ENCODE data around the gene ATRN.

Gene ATRN

DNA sequence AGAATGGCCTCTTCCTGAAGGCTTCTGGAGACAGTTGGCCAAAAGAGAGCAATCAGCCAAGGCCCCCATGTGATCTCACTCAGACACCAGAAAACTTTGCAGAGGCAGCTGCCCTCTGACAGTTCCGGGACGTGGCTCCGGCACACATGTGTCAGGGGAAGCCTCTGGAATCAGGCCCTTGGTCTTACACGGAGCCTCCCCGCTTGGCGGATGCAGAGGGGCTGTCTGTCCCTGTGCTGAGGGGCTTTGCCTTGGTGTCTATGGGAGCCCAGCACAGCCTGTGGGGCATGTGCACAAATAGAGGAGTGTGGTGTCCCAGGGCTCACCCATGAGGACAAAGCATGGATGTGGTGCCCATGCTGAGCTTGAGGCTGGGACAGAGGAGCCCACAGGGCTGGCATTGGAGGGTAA lies 227.8 kb downstream of the ATRN start:
- no peak overlapping the region for H3K4me3 ChIP-seq (ENCODE audit: low read depth, low read length)
- H3K9me3 ChIP-seq (ENCODE audit: control insufficient read depth, insufficient read depth, low read depth, low read length) = no peaks in the 10 kb centered on the region
- H3K27ac ChIP-seq (ENCODE audit: extremely low read depth, low read depth, low read length) = no peak overlapping the region
- TF ChIP-seq MZF1 (tag by site-specific recombination; IDR thresholded peaks at IDR 0.05; ENCODE audit: borderline replicate concordance) (no peak), YY2 (tag by site-specific recombination; IDR thresholded peaks at IDR 0.05) (no peak), ZNF777 (tag by site-specific recombination; IDR thresholded peaks at IDR 0.05; ENCODE audit: borderline replicate concordance) (no peak), ZNF433 (tag by site-specific recombination; IDR thresholded peaks at IDR 0.05; ENCODE audit: low read depth) (no peak), ZSCAN23 (tag by site-specific recombination; IDR thresholded peaks at IDR 0.05) (no peak), ZNF157 (tag by site-specific recombination; IDR thresholded peaks at IDR 0.05) (no peak), KLF1 (tag by site-specific recombination; IDR thresholded peaks at IDR 0.05) (no peak), IKZF3 (tag by site-specific recombination; IDR thresholded peaks at IDR 0.05) (no peak), ZNF529 (tag by site-specific recombination; IDR thresholded peaks at IDR 0.05; ENCODE audit: insufficient replicate concordance) (no peak), SP3 (tag by site-specific recombination; IDR thresholded peaks at IDR 0.05) (no peak), ZFP69B (tag by site-specific recombination; IDR thresholded peaks at IDR 0.05) (no peak), ZNF37A (tag by site-specific recombination; IDR thresholded peaks at IDR 0.05) (no peak), ZNF391 (tag by site-specific recombination; IDR thresholded peaks at IDR 0.05; ENCODE audit: borderline replicate concordance, low read depth) (no peak), ZNF621 (tag by site-specific recombination; IDR thresholded peaks at IDR 0.05) (no peak), ZNF626 (tag by site-specific recombination; IDR thresholded peaks at IDR 0.05) (no peak)
- TF ChIP-seq, protein P1, sequence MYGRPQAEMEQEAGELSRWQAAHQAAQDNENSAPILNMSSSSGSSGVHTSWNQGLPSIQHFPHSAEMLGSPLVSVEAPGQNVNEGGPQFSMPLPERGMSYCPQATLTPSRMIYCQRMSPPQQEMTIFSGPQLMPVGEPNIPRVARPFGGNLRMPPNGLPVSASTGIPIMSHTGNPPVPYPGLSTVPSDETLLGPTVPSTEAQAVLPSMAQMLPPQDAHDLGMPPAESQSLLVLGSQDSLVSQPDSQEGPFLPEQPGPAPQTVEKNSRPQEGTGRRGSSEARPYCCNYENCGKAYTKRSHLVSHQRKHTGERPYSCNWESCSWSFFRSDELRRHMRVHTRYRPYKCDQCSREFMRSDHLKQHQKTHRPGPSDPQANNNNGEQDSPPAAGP (tag by site-specific recombination; IDR thresholded peaks at IDR 0.05) = no peak
- TF ChIP-seq, protein P2, sequence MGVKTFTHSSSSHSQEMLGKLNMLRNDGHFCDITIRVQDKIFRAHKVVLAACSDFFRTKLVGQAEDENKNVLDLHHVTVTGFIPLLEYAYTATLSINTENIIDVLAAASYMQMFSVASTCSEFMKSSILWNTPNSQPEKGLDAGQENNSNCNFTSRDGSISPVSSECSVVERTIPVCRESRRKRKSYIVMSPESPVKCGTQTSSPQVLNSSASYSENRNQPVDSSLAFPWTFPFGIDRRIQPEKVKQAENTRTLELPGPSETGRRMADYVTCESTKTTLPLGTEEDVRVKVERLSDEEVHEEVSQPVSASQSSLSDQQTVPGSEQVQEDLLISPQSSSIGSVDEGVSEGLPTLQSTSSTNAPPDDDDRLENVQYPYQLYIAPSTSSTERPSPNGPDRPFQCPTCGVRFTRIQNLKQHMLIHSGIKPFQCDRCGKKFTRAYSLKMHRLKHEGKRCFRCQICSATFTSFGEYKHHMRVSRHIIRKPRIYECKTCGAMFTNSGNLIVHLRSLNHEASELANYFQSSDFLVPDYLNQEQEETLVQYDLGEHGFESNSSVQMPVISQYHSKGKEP (tag by site-specific recombination; IDR thresholded peaks at IDR 0.05) = no peak
- H3K4me1 ChIP-seq (ENCODE audit: control insufficient read depth, insufficient read depth, low read length) = no peaks in the 10 kb centered on the region
- CTCF ChIA-PET = interaction anchor here (0.7 to 4.7 kb wide), 3 partner anchors 12 to 96 kb away, joined by 3 to 40 read pairs (median 4); no protein-coding TSS in a partner anchor
- POLR2A ChIA-PET = no interaction called here
- H3K36me3 ChIP-seq (ENCODE audit: control insufficient read depth in 2 of 2, insufficient read depth in 1 of 2, low read length in 2 of 2) = no peaks in the 10 kb centered on the region

DNA sequence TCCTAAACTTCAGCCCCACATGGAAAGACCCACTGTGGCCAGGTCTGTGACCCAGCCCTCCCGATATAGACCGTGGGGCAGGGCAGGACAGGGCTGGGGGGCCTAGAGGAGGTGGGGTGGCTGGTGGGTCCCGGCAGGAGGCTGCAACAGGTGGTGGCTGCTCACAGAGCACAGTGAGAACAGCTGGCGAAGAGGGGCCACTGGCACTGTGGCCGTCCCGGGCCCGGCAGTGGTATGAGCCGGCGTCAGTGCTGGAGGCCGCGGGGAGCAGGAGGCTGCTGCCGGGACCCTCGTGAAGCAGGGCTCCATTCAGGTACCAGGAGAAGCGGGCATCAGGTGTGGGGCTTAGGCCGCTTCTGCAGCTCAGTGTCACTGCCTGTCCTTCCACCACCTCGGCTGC lies 228.2 kb downstream of the ATRN start:
- Histone ChIP-seq H3K9me3 (ENCODE audit: control insufficient read depth, insufficient read depth, low read depth, low read length) (no peaks in the 10 kb centered on the region), H3K27ac (ENCODE audit: extremely low read depth, low read depth, low read length) (no peak overlapping the region), H3K36me3 (ENCODE audit: control insufficient read depth in 2 of 2, insufficient read depth in 1 of 2, low read length in 2 of 2) (no peaks in the 10 kb centered on the region), H3K4me3 (ENCODE audit: low read depth, low read length) (no peak overlapping the region), H3K4me1 (ENCODE audit: control insufficient read depth, insufficient read depth, low read length) (no peaks in the 10 kb centered on the region)
- POLR2A ChIA-PET = no interaction called here
- CTCF ChIA-PET = interaction anchor here (0.7 to 4.7 kb wide), 6 partner anchors 9 to 96 kb away, joined by 3 to 40 read pairs (median 4); no protein-coding TSS in a partner anchor
- no peak for TF ChIP-seq ZNF341 (tag by site-specific recombination; IDR thresholded peaks at IDR 0.05; ENCODE audit: low read depth)
- TF ChIP-seq SCRT1 (tag by site-specific recombination; IDR thresholded peaks at IDR 0.05; ENCODE audit: borderline replicate concordance) = peak; percentile 52; the same call in 1 of the 2 replicates
- no peak for TF ChIP-seq ZSCAN23 (tag by site-specific recombination; IDR thresholded peaks at IDR 0.05)
- TF ChIP-seq KLF10 (tag by site-specific recombination; IDR thresholded peaks at IDR 0.05) = no peak
- TF ChIP-seq, protein P3, sequence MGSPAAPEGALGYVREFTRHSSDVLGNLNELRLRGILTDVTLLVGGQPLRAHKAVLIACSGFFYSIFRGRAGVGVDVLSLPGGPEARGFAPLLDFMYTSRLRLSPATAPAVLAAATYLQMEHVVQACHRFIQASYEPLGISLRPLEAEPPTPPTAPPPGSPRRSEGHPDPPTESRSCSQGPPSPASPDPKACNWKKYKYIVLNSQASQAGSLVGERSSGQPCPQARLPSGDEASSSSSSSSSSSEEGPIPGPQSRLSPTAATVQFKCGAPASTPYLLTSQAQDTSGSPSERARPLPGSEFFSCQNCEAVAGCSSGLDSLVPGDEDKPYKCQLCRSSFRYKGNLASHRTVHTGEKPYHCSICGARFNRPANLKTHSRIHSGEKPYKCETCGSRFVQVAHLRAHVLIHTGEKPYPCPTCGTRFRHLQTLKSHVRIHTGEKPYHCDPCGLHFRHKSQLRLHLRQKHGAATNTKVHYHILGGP (tag by site-specific recombination; IDR thresholded peaks at IDR 0.05) = no peak
- peak; percentile 90 for TF ChIP-seq SCRT2 (tag by site-specific recombination; IDR thresholded peaks at IDR 0.05)
